ENCODE data around the gene IQGAP2.
A peak's percentile ranks its signal among the peaks of the same experiment; 100 is the strongest.

IQGAP2 gene

GRCh38 chr5:76641514-76642120 lies 238.5 kb downstream of the IQGAP2 start:
- Histone ChIP-seq H3K9me3 (ENCODE audit: control insufficient read depth, low read length) (no peaks in the 10 kb centered on the region), H3K4me3 (ENCODE audit: low read depth, low read length) (no peak overlapping the region), H3K9ac (no peak overlapping the region), H3K79me2 (no peaks in the 10 kb centered on the region), H3K36me3 (ENCODE audit: control insufficient read depth, insufficient read depth, low read length) (no peaks in the 10 kb centered on the region), H3K4me2 (ENCODE audit: low read length) (no peak overlapping the region), H2AFZ (no peak overlapping the region), H3K27ac (no peak overlapping the region), H3K4me1 (no peaks in the 10 kb centered on the region), H3K27me3 (ENCODE audit: control insufficient read depth, insufficient read depth, low read length) (no peaks in the 10 kb centered on the region)
- peak; percentile 73 for TF ChIP-seq CTCF (IDR thresholded peaks at IDR 0.05)

- no peak overlapping the region for H2AFZ ChIP-seq
- TF ChIP-seq CTCF (IDR thresholded peaks at IDR 0.05) = no peak
- H3K4me1 ChIP-seq = no peaks in the 10 kb centered on the region
- H3K79me2 ChIP-seq = no peaks in the 10 kb centered on the region
- H3K36me3 ChIP-seq (ENCODE audit: control insufficient read depth, insufficient read depth, low read length) = no peaks in the 10 kb centered on the region
- H3K27ac ChIP-seq = no peak overlapping the region
- H3K9ac ChIP-seq = no peak overlapping the region
- H3K9me3 ChIP-seq (ENCODE audit: control insufficient read depth, low read length) = no peaks in the 10 kb centered on the region
- H3K4me2 ChIP-seq (ENCODE audit: low read length) = no peak overlapping the region
- no peaks in the 10 kb centered on the region for H3K27me3 ChIP-seq (ENCODE audit: control insufficient read depth, insufficient read depth, low read length)
- H3K4me3 ChIP-seq (ENCODE audit: low read depth, low read length) = no peak overlapping the region
These were observed 239.4 kb downstream of the IQGAP2 start for GRCh38 chr5:76642390-76643040.

DNA sequence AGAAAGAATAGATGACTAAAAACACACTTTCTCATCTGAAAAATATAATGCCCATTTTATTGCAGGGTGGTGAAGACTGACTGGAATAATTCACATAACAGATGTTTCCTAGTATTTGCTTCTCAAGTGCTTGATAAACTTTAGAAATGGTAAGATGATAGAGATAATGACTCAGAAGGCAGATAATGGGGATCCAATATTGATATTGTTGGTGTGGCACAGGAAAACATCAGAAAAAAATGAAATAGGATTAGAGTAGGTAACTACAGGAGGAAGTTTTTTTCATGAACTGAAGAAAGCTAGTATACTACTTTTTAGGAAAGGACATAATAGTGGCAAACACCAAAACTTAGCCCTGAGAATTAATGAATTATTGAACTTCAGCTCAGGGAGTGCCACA lies 240.3 kb downstream of the IQGAP2 start:
- Histone ChIP-seq H2AFZ (no peak overlapping the region), H3K27ac (no peak overlapping the region), H3K27me3 (ENCODE audit: control insufficient read depth, insufficient read depth, low read length) (no peaks in the 10 kb centered on the region), H3K4me1 (no peaks in the 10 kb centered on the region), H3K79me2 (no peaks in the 10 kb centered on the region), H3K9ac (no peak overlapping the region), H3K4me2 (ENCODE audit: low read length) (no peak overlapping the region), H3K36me3 (ENCODE audit: control insufficient read depth, insufficient read depth, low read length) (no peaks in the 10 kb centered on the region), H3K4me3 (ENCODE audit: low read depth, low read length) (no peak overlapping the region), H3K9me3 (ENCODE audit: control insufficient read depth, low read length) (no peaks in the 10 kb centered on the region)
- TF ChIP-seq CTCF (IDR thresholded peaks at IDR 0.05) = no peak

DNA sequence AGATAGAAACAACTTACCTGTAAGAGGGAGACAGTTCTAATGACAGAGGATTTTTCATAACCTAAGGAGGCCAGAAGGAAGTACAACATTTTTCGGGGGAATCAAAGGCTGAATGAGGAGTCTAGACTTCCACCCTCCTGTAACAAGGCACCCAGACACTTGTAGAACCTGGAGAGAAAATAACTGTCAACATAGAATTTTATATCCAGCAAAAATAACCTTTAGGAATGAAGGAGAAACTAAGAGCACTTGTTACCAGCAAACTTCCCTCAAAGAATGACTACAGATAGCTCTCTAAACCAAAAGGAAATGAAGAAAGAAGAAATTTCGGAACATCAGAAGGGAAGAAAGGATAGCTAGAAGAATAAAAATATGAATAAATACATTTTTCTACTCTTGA lies 246.1 kb downstream of the IQGAP2 start:
- H3K9me3 ChIP-seq (ENCODE audit: control insufficient read depth, low read length) = no peaks in the 10 kb centered on the region
- H3K27me3 ChIP-seq (ENCODE audit: control insufficient read depth, insufficient read depth, low read length) = no peaks in the 10 kb centered on the region
- no peak overlapping the region for H2AFZ ChIP-seq
- no peak overlapping the region for H3K4me2 ChIP-seq (ENCODE audit: low read length)
- TF ChIP-seq CTCF (IDR thresholded peaks at IDR 0.05) = no peak
- no peaks in the 10 kb centered on the region for H3K79me2 ChIP-seq
- no peaks in the 10 kb centered on the region for H3K4me1 ChIP-seq
- H3K4me3 ChIP-seq (ENCODE audit: low read depth, low read length) = no peak overlapping the region
- H3K9ac ChIP-seq = no peak overlapping the region
- no peaks in the 10 kb centered on the region for H3K36me3 ChIP-seq (ENCODE audit: control insufficient read depth, insufficient read depth, low read length)
- no peak overlapping the region for H3K27ac ChIP-seq
